ENCODE data around the gene PLEKHA6.

DNA sequence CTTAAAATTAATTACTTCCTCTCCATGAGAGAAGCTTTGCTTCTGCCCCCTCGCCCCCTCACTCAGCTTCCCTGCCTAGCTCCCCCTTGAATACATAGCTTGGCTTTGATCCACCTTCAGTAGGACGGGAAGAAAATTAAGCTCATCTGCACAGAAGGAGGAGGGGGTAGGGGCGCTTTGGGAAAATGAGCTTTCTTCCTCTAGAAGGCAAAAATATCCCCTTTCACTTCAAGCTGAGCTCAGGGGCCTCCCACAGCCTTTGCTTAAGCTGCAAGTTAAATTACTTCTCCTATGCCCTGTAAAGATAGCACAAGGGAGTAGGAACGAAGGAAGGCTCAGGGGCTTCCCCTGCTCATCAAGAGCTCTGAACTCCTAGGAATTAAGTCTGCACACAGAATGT, 80.8 kb downstream of the PLEKHA6 start:
- TF ChIP-seq, protein P1, sequence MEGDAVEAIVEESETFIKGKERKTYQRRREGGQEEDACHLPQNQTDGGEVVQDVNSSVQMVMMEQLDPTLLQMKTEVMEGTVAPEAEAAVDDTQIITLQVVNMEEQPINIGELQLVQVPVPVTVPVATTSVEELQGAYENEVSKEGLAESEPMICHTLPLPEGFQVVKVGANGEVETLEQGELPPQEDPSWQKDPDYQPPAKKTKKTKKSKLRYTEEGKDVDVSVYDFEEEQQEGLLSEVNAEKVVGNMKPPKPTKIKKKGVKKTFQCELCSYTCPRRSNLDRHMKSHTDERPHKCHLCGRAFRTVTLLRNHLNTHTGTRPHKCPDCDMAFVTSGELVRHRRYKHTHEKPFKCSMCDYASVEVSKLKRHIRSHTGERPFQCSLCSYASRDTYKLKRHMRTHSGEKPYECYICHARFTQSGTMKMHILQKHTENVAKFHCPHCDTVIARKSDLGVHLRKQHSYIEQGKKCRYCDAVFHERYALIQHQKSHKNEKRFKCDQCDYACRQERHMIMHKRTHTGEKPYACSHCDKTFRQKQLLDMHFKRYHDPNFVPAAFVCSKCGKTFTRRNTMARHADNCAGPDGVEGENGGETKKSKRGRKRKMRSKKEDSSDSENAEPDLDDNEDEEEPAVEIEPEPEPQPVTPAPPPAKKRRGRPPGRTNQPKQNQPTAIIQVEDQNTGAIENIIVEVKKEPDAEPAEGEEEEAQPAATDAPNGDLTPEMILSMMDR (IDR thresholded peaks at IDR 0.05), result no peak
- TF ChIP-seq, protein P2, sequence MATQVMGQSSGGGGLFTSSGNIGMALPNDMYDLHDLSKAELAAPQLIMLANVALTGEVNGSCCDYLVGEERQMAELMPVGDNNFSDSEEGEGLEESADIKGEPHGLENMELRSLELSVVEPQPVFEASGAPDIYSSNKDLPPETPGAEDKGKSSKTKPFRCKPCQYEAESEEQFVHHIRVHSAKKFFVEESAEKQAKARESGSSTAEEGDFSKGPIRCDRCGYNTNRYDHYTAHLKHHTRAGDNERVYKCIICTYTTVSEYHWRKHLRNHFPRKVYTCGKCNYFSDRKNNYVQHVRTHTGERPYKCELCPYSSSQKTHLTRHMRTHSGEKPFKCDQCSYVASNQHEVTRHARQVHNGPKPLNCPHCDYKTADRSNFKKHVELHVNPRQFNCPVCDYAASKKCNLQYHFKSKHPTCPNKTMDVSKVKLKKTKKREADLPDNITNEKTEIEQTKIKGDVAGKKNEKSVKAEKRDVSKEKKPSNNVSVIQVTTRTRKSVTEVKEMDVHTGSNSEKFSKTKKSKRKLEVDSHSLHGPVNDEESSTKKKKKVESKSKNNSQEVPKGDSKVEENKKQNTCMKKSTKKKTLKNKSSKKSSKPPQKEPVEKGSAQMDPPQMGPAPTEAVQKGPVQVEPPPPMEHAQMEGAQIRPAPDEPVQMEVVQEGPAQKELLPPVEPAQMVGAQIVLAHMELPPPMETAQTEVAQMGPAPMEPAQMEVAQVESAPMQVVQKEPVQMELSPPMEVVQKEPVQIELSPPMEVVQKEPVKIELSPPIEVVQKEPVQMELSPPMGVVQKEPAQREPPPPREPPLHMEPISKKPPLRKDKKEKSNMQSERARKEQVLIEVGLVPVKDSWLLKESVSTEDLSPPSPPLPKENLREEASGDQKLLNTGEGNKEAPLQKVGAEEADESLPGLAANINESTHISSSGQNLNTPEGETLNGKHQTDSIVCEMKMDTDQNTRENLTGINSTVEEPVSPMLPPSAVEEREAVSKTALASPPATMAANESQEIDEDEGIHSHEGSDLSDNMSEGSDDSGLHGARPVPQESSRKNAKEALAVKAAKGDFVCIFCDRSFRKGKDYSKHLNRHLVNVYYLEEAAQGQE (IDR thresholded peaks at IDR 0.05; ENCODE audit: insufficient read depth in 1 of 2, low read depth in 2 of 2, low read length in 1 of 2), result no peak

Measured in Panc1 (cell line).